Measurements from ENCODE around the gene C18orf32.

The C18orf32 gene

GRCh38 chr18:49495480-49495879 lies 8.4 kb upstream of the C18orf32 start:
- no peak for TF ChIP-seq TAF1 (IDR thresholded peaks at IDR 0.05; ENCODE audit: borderline replicate concordance, insufficient read depth, low read length)
- TF ChIP-seq, protein P1, sequence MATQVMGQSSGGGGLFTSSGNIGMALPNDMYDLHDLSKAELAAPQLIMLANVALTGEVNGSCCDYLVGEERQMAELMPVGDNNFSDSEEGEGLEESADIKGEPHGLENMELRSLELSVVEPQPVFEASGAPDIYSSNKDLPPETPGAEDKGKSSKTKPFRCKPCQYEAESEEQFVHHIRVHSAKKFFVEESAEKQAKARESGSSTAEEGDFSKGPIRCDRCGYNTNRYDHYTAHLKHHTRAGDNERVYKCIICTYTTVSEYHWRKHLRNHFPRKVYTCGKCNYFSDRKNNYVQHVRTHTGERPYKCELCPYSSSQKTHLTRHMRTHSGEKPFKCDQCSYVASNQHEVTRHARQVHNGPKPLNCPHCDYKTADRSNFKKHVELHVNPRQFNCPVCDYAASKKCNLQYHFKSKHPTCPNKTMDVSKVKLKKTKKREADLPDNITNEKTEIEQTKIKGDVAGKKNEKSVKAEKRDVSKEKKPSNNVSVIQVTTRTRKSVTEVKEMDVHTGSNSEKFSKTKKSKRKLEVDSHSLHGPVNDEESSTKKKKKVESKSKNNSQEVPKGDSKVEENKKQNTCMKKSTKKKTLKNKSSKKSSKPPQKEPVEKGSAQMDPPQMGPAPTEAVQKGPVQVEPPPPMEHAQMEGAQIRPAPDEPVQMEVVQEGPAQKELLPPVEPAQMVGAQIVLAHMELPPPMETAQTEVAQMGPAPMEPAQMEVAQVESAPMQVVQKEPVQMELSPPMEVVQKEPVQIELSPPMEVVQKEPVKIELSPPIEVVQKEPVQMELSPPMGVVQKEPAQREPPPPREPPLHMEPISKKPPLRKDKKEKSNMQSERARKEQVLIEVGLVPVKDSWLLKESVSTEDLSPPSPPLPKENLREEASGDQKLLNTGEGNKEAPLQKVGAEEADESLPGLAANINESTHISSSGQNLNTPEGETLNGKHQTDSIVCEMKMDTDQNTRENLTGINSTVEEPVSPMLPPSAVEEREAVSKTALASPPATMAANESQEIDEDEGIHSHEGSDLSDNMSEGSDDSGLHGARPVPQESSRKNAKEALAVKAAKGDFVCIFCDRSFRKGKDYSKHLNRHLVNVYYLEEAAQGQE (IDR thresholded peaks at IDR 0.05; ENCODE audit: insufficient read depth in 1 of 2, low read depth in 2 of 2, low read length in 2 of 2): no peak
- no peak for TF ChIP-seq SIN3A (IDR thresholded peaks at IDR 0.05; ENCODE audit: borderline replicate concordance, insufficient read depth, low read length)
- TF ChIP-seq POLR2AphosphoS5 (IDR thresholded peaks at IDR 0.05; ENCODE audit: low read depth, low read length): no peak

DNA sequence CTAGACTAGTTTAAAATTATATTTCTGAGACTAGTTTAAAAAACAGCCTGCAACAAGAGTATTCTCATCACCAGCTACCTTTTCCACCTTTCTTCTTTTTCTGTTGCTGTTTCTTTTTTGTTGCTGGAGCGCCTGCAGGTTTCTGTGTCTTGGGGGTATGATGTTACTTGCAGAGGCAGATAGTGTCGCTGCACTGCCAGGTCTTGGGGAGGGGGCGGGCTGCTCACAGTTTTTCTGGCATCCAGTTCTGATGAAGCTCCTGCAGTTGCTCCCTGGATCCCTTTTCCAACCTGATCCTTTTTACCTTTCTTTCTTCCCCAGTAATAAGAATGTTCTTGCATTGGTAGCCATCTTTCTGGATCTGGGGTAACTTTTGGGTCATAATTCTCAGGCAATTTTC lies 8.0 kb upstream of the C18orf32 start:
- TF ChIP-seq, protein P1 (IDR thresholded peaks at IDR 0.05; ENCODE audit: insufficient read depth in 1 of 2, low read depth in 2 of 2, low read length in 2 of 2): no peak
- no peak for TF ChIP-seq POLR2AphosphoS5 (IDR thresholded peaks at IDR 0.05; ENCODE audit: low read depth, low read length)
- no peak for TF ChIP-seq SIN3A (IDR thresholded peaks at IDR 0.05; ENCODE audit: borderline replicate concordance, insufficient read depth, low read length)
- no peak for TF ChIP-seq TAF1 (IDR thresholded peaks at IDR 0.05; ENCODE audit: borderline replicate concordance, insufficient read depth, low read length)
- TF ChIP-seq FOXP2 (optimal IDR thresholded peaks at IDR 0.05; ENCODE audit: borderline replicate concordance, extremely low read depth, extremely low read length, insufficient read depth): no peak

DNA sequence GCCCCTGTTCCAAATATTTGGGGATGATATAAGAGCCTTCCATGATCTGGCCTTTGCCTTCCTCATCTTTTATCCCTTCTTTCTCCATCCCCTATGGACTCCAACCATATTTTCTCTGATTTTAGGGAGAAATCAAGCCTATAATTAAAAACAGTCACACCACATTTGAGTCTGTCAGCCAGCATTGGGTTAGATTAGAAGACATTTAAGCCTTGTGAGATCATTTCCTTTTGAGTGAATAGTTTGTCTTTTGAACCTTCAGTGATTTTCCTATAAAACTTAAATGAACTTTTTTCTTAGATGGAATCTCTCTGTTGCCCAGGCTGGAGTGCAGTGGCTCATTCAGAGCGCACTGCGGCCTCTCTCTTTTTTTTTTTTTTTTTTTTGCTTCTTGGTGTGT lies 7.6 kb upstream of the C18orf32 start:
- TF ChIP-seq TAF1 (IDR thresholded peaks at IDR 0.05; ENCODE audit: borderline replicate concordance, insufficient read depth, low read length): no peak
- TF ChIP-seq POLR2AphosphoS5 (IDR thresholded peaks at IDR 0.05; ENCODE audit: low read depth, low read length): no peak
- no peak for TF ChIP-seq FOXP2 (optimal IDR thresholded peaks at IDR 0.05; ENCODE audit: borderline replicate concordance, extremely low read depth, extremely low read length, insufficient read depth)
- TF ChIP-seq SIN3A (IDR thresholded peaks at IDR 0.05; ENCODE audit: borderline replicate concordance, insufficient read depth, low read length): no peak
- TF ChIP-seq, protein P1 (IDR thresholded peaks at IDR 0.05; ENCODE audit: insufficient read depth in 1 of 2, low read depth in 2 of 2, low read length in 2 of 2): no peak

DNA sequence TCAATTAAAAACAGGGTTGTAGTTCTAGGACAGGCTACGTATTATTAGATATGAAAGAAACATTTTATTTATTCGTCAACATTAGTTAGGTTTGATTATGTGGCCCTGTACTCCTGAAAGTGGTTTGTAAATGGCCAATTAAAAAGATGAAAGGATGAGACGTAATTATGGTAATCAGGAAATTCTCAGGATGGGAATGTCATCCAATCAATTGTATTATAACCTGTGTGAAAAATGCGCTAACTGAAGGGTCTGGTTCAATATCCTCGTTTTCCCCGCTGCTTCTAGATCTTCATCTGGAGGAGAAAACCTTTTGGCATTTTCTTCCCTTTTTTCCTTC lies 5.6 kb upstream of the C18orf32 start:
- no peak for TF ChIP-seq POLR2AphosphoS5 (IDR thresholded peaks at IDR 0.05; ENCODE audit: low read depth, low read length)

DNA sequence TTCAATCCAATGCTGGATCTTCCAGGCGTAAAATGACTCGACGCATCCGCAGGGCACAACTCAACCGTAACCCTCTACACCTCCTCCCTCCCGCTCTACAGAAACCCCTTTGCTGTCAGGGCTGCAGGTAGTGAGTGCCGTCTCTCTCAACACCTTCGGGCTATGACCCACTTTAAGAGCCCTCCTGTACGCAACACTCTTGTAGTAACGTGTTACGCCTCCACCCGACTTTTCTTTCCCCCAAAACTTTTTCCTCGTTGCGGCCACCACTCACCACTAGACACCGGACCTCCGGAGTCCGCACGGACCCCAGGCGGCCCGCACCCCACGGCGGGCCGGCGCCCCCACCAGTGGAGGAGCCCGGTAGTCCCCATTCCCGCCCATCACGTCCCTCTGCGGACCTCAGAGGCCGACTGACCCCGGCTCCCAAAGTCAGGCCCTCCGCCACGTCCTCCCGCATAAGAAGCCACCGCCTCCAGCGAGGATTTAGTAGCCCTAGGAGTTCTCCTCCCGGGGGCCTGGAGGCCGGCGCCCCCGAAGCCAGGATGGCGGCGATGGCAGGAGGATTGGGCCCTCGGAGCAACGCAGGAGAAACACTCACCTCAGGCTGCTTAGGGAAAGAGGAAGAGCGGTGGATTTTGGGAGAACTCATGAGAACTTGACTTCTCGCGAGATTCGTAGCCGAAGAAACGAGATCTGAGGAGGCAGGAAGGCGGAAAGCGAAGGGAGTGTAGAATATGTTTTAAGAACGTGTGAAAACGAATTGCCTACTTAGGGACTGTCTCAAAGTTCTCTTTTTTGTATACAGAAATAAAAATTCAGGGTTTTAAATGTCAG lies 5.0 kb upstream of the C18orf32 start, which contains the start of gene RPL17:
Gene RPL17 (minus strand): TSS at position 609 of the 837 bp plus-strand sequence.
- TF ChIP-seq, protein P1 (IDR thresholded peaks at IDR 0.05; ENCODE audit: insufficient read depth in 1 of 2, low read depth in 2 of 2, low read length in 2 of 2): peak; percentile 8 to 75; a peak in 2 of 4 replicates
- TF ChIP-seq TAF1 (IDR thresholded peaks at IDR 0.05; ENCODE audit: borderline replicate concordance, insufficient read depth, low read length): peak; percentile 100
- peak; percentile 99 for TF ChIP-seq POLR2AphosphoS5 (IDR thresholded peaks at IDR 0.05; ENCODE audit: low read depth, low read length)
- 0 out of 2 replicates have a peak, but pooled peaks have one; percentile 63 for TF ChIP-seq SIN3A (IDR thresholded peaks at IDR 0.05; ENCODE audit: borderline replicate concordance, insufficient read depth, low read length)
- no peak for TF ChIP-seq FOXP2 (optimal IDR thresholded peaks at IDR 0.05; ENCODE audit: borderline replicate concordance, extremely low read depth, extremely low read length, insufficient read depth)

Data from PFSK-1 (cell line).